Stimulated activated CD8-positive, alpha-beta memory T cell treated with anti-CD3 and anti-CD28 coated beads, Interleukin-7, amount 100 ng/mL, for 48 hours (primary cell): ENCODE data around the gene CCNK.

Experiments
- DNase-seq, 2 donors: peaks; one replicate each; pipeline ENCODE4 v3.0.0-alpha.2; 2020; ENCODE audit warnings: low read depth in 1 of 2; ENCODE audit errors: extremely low read depth in 1 of 2

Gene CCNK

GRCh38 chr14:99465288-99465687 lies 15.9 kb upstream of the CCNK start:
- DNase-seq = no peak

- DNase-seq = no peak
These were observed 14.5 kb upstream of the CCNK start for GRCh38 chr14:99466758-99467157.

GRCh38 chr14:99467336-99468078 lies 13.7 kb upstream of the CCNK start:
- no peak for DNase-seq

- DNase-seq = no peak
These were observed 13.1 kb upstream of the CCNK start for GRCh38 chr14:99468081-99468480.

- no peak for DNase-seq
These were observed 12.2 kb upstream of the CCNK start for GRCh38 chr14:99468836-99469592.

- no peak for DNase-seq
These were observed 9.5 kb upstream of the CCNK start for GRCh38 chr14:99471731-99472130.

GRCh38 chr14:99472937-99473336 lies 8.3 kb upstream of the CCNK start:
- no peak for DNase-seq

- no peak for DNase-seq
These were observed 7.8 kb upstream of the CCNK start for GRCh38 chr14:99473458-99473857.

GRCh38 chr14:99475179-99475578 lies 6.0 kb upstream of the CCNK start:
- DNase-seq = no peak

- DNase-seq = no peak
These were observed 5.5 kb upstream of the CCNK start for GRCh38 chr14:99475660-99476059.

GRCh38 chr14:99476864-99477263 lies 4.3 kb upstream of the CCNK start:
- DNase-seq = no peak

- no peak for DNase-seq
These were observed 3.1 kb upstream of the CCNK start for GRCh38 chr14:99478128-99478527.

- DNase-seq = no peak
These were observed 1.9 kb upstream of the CCNK start for GRCh38 chr14:99479160-99479905.

GRCh38 chr14:99479906-99480869 lies 1.0 kb upstream of the CCNK start, which contains the start of gene SETD3:
SETD3 (minus strand) TSS chr14:99480859; CDS start chr14:99465805, 15,054 bp downstream.
- DNase-seq = peak; percentile 19 to 23

GRCh38 chr14:99481745-99482099 lies 513 bp downstream of the CCNK start:
- DNase-seq = no peak

- DNase-seq = no peak
These were observed 2.9 kb downstream of the CCNK start for GRCh38 chr14:99484106-99484505.

GRCh38 chr14:99497341-99497740 lies 16.1 kb downstream of the CCNK start:
- no peak for DNase-seq

GRCh38 chr14:99497894-99498293 lies 16.7 kb downstream of the CCNK start:
- no peak for DNase-seq

GRCh38 chr14:99502989-99503421 lies 21.8 kb downstream of the CCNK start:
- DNase-seq = no peak

- DNase-seq = no peak
These were observed 22.7 kb downstream of the CCNK start for GRCh38 chr14:99503848-99504453.
